GM12878 (cell line): ENCODE data around the gene MYO19.

ENCODE experiments used
- CBX3 ChIP-seq: fragments of 200-600 bp; sonication (generic); IDR thresholded peaks from 2 replicates; pipeline ENCODE4 v1.6.1; 2016; ENCODE audit warnings: low read depth, borderline replicate concordance
- CREM ChIP-seq: IDR thresholded peaks from 2 replicates; pipeline ENCODE4 v1.6.1; 2014; ENCODE audit warnings: antibody characterized with exemption, low read depth
- CTCF ChIP-seq, 3 experiments: IDR thresholded peaks in 2 of 3; conservative IDR thresholded peaks in 1 of 3; 2 replicates each; pipeline ENCODE4 v1.5.1; 2011; ENCODE audit warnings: low read depth in 3 of 3, low read length in 3 of 3, mild to moderate bottlenecking in 3 of 3, control low read depth in 2 of 3, moderate library complexity in 2 of 3, inconsistent platforms in 1 of 3, mixed read lengths in 1 of 3; ENCODE audit not compliant: control insufficient read depth in 2 of 3, insufficient read depth in 1 of 3; ENCODE audit errors: extremely low read depth in 1 of 3
- ELK1 ChIP-seq: IDR thresholded peaks from 2 replicates; pipeline ENCODE4 v1.6.1; 2012; ENCODE audit warnings: low read depth, low read length, improper control_type of control experiment
- ETV6 ChIP-seq, 2 experiments: fragments of 450-650 bp in 1 of 2; IDR thresholded peaks in 1 of 2; conservative IDR thresholded peaks in 1 of 2; 2 replicates each; pipeline ENCODE4 v1.6.1; 2014; ENCODE audit warnings: antibody characterized with exemption in 1 of 2, borderline replicate concordance in 1 of 2, low read depth in 1 of 2, mild to moderate bottlenecking in 1 of 2, moderate library complexity in 1 of 2
- IRF5 ChIP-seq: fragments of 450-650 bp; IDR thresholded peaks from 2 replicates; pipeline ENCODE4 v1.6.1; 2017; ENCODE audit warnings: borderline replicate concordance
- JUND ChIP-seq: IDR thresholded peaks from 2 replicates; pipeline ENCODE4 v1.6.1; 2012; ENCODE audit warnings: low read depth, mild to moderate bottlenecking, low read length, improper control_type of control experiment, moderate library complexity
- MLLT1 ChIP-seq: fragments of 450-650 bp; IDR thresholded peaks from 2 replicates; pipeline ENCODE4 v1.6.1; 2016; ENCODE audit warnings: mild to moderate bottlenecking
- POLR2AphosphoS2 ChIP-seq: IDR thresholded peaks from 2 replicates; pipeline ENCODE4 v1.6.1; 2011; ENCODE audit warnings: low read depth, mild to moderate bottlenecking, low read length, improper control_type of control experiment, moderate library complexity
- SUZ12 ChIP-seq: fragments of 200-600 bp; sonication (generic); IDR thresholded peaks from one replicate; pipeline ENCODE4 v1.6.1; 2018; ENCODE audit warnings: antibody characterized with exemption, mild to moderate bottlenecking; ENCODE audit not compliant: unreplicated experiment
- TAF1 ChIP-seq: IDR thresholded peaks from 2 replicates; pipeline ENCODE4 v1.6.1; 2011; ENCODE audit warnings: mild to moderate bottlenecking, low read depth, low read length, borderline replicate concordance

- TF ChIP-seq ELK1 (no peak), TAF1 (no peak), CBX3 (no peak), SUZ12 (no peak), MLLT1 (no peak), JUND (no peak), POLR2AphosphoS2 (no peak), CREM (no peak), IRF5 (no peak), CTCF (IDR thresholded peaks at IDR 0.05 in 2 of 3, conservative IDR thresholded peaks at IDR 0.05 in 1 of 3; ENCODE audit: control insufficient read depth in 2 of 3, extremely low read depth in 1 of 3, insufficient read depth in 1 of 3, low read depth in 3 of 3, low read length in 3 of 3) (no peak), ETV6 (conservative IDR thresholded peaks at IDR 0.05 in 1 of 2, IDR thresholded peaks at IDR 0.05 in 1 of 2; ENCODE audit: borderline replicate concordance in 1 of 2, low read depth in 1 of 2) (no peak)
These were observed 6.0 kb upstream of the MYO19 start for GRCh38 chr17:36540696-36541095.
